ENCODE results near the gene TAMALIN. TPM values are rescaled to one million over a fixed set of nuclear protein-coding genes. Genes with fewer than 3 reads are reported as not detected.
"Not testable (repeated sequence)": the region's sequence is repeated elsewhere in the genome, so short reads cannot be mapped to it uniquely, and the experiment has no call there.

The TAMALIN gene
- total and polyA plus RNA-seq, 2 donors: 13.0 to 51.8 TPM

GRCh38 chr12:51973560-51973959, 33.2 kb upstream of the TAMALIN start:
- no peak overlapping the region for H3K27ac ChIP-seq (ENCODE audit: low read depth)
- H3K4me3 ChIP-seq (ENCODE audit: low read depth, low read length): no peak overlapping the region
- 49% methylated on average over 4 of the region's 4 CpGs for WGBS
- no peaks in the 10 kb centered on the region for H3K36me3 ChIP-seq (ENCODE audit: insufficient read depth)
- peaks cover 2% of the 10 kb centered on the region for H3K4me1 ChIP-seq (ENCODE audit: insufficient read depth)
- DNase-seq (ENCODE audit: extremely low spot score): no peak

GRCh38 chr12:51974646-51975045, 32.1 kb upstream of the TAMALIN start:
- 75% methylated on average over 2 of the region's 2 CpGs for WGBS
- Histone ChIP-seq H3K4me3 (ENCODE audit: low read depth, low read length) (no peak overlapping the region), H3K36me3 (ENCODE audit: insufficient read depth) (no peaks in the 10 kb centered on the region), H3K4me1 (ENCODE audit: insufficient read depth) (peaks cover 2% of the 10 kb centered on the region), H3K27ac (ENCODE audit: low read depth) (no peak overlapping the region)
- DNase-seq (ENCODE audit: extremely low spot score): no peak

GRCh38 chr12:51975196-51975595, 31.6 kb upstream of the TAMALIN start:
- H3K27ac ChIP-seq (ENCODE audit: low read depth): no peak overlapping the region
- 92% methylated on average over 8 of the region's 8 CpGs for WGBS
- H3K4me3 ChIP-seq (ENCODE audit: low read depth, low read length): no peak overlapping the region
- H3K36me3 ChIP-seq (ENCODE audit: insufficient read depth): no peaks in the 10 kb centered on the region
- no peak for DNase-seq (ENCODE audit: extremely low spot score)
- H3K4me1 ChIP-seq (ENCODE audit: insufficient read depth): peaks cover 2% of the 10 kb centered on the region

GRCh38 chr12:51976376-51977160, 30.2 kb upstream of the TAMALIN start:
- 89% methylated on average over 10 of the region's 10 CpGs for WGBS
- Histone ChIP-seq H3K36me3 (ENCODE audit: insufficient read depth) (no peaks in the 10 kb centered on the region), H3K4me3 (ENCODE audit: low read depth, low read length) (no peak overlapping the region), H3K4me1 (ENCODE audit: insufficient read depth) (peaks cover 2% of the 10 kb centered on the region), H3K27ac (ENCODE audit: low read depth) (no peak overlapping the region)
- DNase-seq (ENCODE audit: extremely low spot score): no peak

- no peak for DNase-seq (ENCODE audit: extremely low spot score)
- Histone ChIP-seq H3K4me1 (ENCODE audit: insufficient read depth) (peaks cover 2% of the 10 kb centered on the region), H3K36me3 (ENCODE audit: insufficient read depth) (peaks cover 2% of the 10 kb centered on the region), H3K27ac (ENCODE audit: low read depth) (no peak overlapping the region), H3K4me3 (ENCODE audit: low read depth, low read length) (no peak overlapping the region)
- WGBS: 96% methylated on average over 8 of the region's 8 CpGs
These were observed 29.4 kb upstream of the TAMALIN start for GRCh38 chr12:51977320-51977753.

- H3K4me3 ChIP-seq (ENCODE audit: low read depth, low read length); H3K27ac ChIP-seq (ENCODE audit: low read depth); H3K36me3 ChIP-seq (ENCODE audit: insufficient read depth); H3K4me1 ChIP-seq (ENCODE audit: insufficient read depth); DNase-seq (ENCODE audit: extremely low spot score): not testable (repeated sequence)
- 95% methylated on average over 5 of the region's 5 CpGs for WGBS
These were observed 27.4 kb upstream of the TAMALIN start for GRCh38 chr12:51979306-51979705.

GRCh38 chr12:51980051-51980808, 26.5 kb upstream of the TAMALIN start:
- 43% methylated on average over 7 of the region's 7 CpGs for WGBS
- Histone ChIP-seq H3K4me1 (ENCODE audit: insufficient read depth) (no peaks in the 10 kb centered on the region), H3K27ac (ENCODE audit: low read depth) (no peak overlapping the region), H3K36me3 (ENCODE audit: insufficient read depth) (peaks cover 2% of the 10 kb centered on the region), H3K4me3 (ENCODE audit: low read depth, low read length) (no peak overlapping the region)
- DNase-seq (ENCODE audit: extremely low spot score): no peak

- Histone ChIP-seq H3K27ac (ENCODE audit: low read depth) (no peak overlapping the region), H3K36me3 (ENCODE audit: insufficient read depth) (peaks cover 2% of the 10 kb centered on the region), H3K4me1 (ENCODE audit: insufficient read depth) (no peaks in the 10 kb centered on the region), H3K4me3 (ENCODE audit: low read depth, low read length) (no peak overlapping the region)
- no peak for DNase-seq (ENCODE audit: extremely low spot score)
- WGBS: 88% methylated on average over 10 of the region's 10 CpGs
These were observed 26.0 kb upstream of the TAMALIN start for GRCh38 chr12:51980809-51981127.

GRCh38 chr12:51984657-51985056, 22.1 kb upstream of the TAMALIN start:
- Histone ChIP-seq H3K27ac (ENCODE audit: low read depth) (no peak overlapping the region), H3K36me3 (ENCODE audit: insufficient read depth) (peaks cover 2% of the 10 kb centered on the region), H3K4me1 (ENCODE audit: insufficient read depth) (no peaks in the 10 kb centered on the region), H3K4me3 (ENCODE audit: low read depth, low read length) (no peak overlapping the region)
- WGBS: 75% methylated on average over 6 of the region's 6 CpGs
- no peak for DNase-seq (ENCODE audit: extremely low spot score)

GRCh38 chr12:51985154-51985835, 21.5 kb upstream of the TAMALIN start:
- Histone ChIP-seq H3K27ac (ENCODE audit: low read depth) (no peak overlapping the region), H3K4me1 (ENCODE audit: insufficient read depth) (no peaks in the 10 kb centered on the region), H3K4me3 (ENCODE audit: low read depth, low read length) (no peak overlapping the region), H3K36me3 (ENCODE audit: insufficient read depth) (peaks cover 2% of the 10 kb centered on the region)
- 89% methylated on average over 9 of the region's 9 CpGs for WGBS
- DNase-seq (ENCODE audit: extremely low spot score): no peak

- 62% methylated on average over 8 of the region's 8 CpGs for WGBS
- Histone ChIP-seq H3K36me3 (ENCODE audit: insufficient read depth) (peaks cover under 1% of the 10 kb centered on the region), H3K4me1 (ENCODE audit: insufficient read depth) (no peaks in the 10 kb centered on the region), H3K27ac (ENCODE audit: low read depth) (no peak overlapping the region), H3K4me3 (ENCODE audit: low read depth, low read length) (no peak overlapping the region)
- no peak for DNase-seq (ENCODE audit: extremely low spot score)
These were observed 19.9 kb upstream of the TAMALIN start for GRCh38 chr12:51986834-51987233.

- Histone ChIP-seq H3K4me3 (ENCODE audit: low read depth, low read length) (no peak overlapping the region), H3K36me3 (ENCODE audit: insufficient read depth) (no peaks in the 10 kb centered on the region), H3K4me1 (ENCODE audit: insufficient read depth) (no peaks in the 10 kb centered on the region), H3K27ac (ENCODE audit: low read depth) (no peak overlapping the region)
- DNase-seq (ENCODE audit: extremely low spot score): no peak
- 88% methylated on average over 5 of the region's 5 CpGs for WGBS
These were observed 14.5 kb upstream of the TAMALIN start for GRCh38 chr12:51992246-51992645.

- WGBS: 91% methylated on average over 17 of the region's 17 CpGs
- Histone ChIP-seq H3K4me1 (ENCODE audit: insufficient read depth) (no peaks in the 10 kb centered on the region), H3K4me3 (ENCODE audit: low read depth, low read length) (no peak overlapping the region), H3K36me3 (ENCODE audit: insufficient read depth) (no peaks in the 10 kb centered on the region), H3K27ac (ENCODE audit: low read depth) (no peak overlapping the region)
- no peak for DNase-seq (ENCODE audit: extremely low spot score)
These were observed 12.3 kb upstream of the TAMALIN start for GRCh38 chr12:51994539-51994820.

- H3K4me1 ChIP-seq (ENCODE audit: insufficient read depth): no peaks in the 10 kb centered on the region
- WGBS: 63% methylated on average over 4 of the region's 4 CpGs
- no peak overlapping the region for H3K4me3 ChIP-seq (ENCODE audit: low read depth, low read length)
- H3K27ac ChIP-seq (ENCODE audit: low read depth): no peak overlapping the region
- no peaks in the 10 kb centered on the region for H3K36me3 ChIP-seq (ENCODE audit: insufficient read depth)
- no peak for DNase-seq (ENCODE audit: extremely low spot score)
These were observed 11.8 kb upstream of the TAMALIN start for GRCh38 chr12:51994959-51995358.

All from urinary bladder (tissue), 4 donors.